ENCODE data around the gene OR56A3.

OR56A3 gene

GRCh38 chr11:5983443-5983842 lies 41.4 kb downstream of the OR56A3 start:
- DNase-seq = no peak

- DNase-seq = no peak
Measured at GRCh38 chr11:5986885-5987284, 44.8 kb downstream of the OR56A3 start, which contains the start of gene OR52L1. Gene OR52L1 (minus strand): TSS chr11:5986985. CDS start chr11:5986930, 55 bp downstream.

- no peak for DNase-seq
Measured at GRCh38 chr11:5989203-5989602, 47.2 kb downstream of the OR56A3 start.

DNA sequence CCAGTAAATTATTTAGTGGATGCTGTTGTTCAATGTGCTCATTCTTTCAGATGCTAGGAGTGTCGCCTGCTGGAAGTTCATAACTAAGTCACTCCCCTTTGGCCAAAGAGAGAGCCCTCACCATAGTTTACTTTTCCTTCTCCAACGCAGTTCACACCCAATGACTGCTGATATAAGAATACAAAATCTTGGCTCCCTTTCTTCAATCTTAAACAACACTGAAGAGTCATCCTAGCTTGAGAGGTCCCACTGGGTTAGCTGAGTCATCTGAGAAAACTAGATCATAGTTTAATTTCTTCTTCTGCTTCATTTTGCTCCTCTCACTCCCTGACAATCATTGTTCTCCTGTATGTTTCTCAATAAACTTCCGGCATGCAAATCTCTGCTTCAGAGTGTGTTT lies 50.1 kb downstream of the OR56A3 start:
- no peak for DNase-seq

DNA sequence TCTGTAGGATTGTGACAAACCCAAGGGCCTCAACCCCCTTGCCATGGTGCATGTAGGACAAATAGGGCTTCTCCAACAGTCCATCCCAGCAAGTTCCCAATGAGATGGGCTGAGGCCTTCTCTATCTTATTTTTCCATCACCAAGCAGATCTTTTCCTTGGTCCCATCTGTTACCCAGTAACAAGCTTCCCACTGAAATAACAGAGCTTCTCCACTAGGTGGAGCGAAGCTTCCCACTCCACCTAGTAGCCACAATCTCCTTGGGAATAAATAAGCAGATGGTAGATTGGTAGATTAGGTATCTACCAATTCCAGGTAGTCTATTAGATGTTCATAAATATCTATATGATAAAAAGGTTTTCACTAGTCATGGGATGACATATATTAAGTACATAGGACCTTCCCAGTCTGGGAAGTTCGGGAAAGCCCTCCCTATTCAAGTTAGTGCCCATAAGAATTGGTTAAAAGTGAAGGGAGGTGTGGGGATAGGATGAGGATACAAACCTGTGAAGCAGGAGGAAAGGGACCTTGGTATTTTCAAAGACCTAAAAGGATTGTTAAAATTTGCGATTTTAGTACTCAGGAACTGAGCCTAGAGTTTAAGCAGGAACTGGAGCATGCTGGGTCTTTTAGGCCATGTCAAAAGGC lies 50.7 kb downstream of the OR56A3 start:
- no peak for DNase-seq

DNA sequence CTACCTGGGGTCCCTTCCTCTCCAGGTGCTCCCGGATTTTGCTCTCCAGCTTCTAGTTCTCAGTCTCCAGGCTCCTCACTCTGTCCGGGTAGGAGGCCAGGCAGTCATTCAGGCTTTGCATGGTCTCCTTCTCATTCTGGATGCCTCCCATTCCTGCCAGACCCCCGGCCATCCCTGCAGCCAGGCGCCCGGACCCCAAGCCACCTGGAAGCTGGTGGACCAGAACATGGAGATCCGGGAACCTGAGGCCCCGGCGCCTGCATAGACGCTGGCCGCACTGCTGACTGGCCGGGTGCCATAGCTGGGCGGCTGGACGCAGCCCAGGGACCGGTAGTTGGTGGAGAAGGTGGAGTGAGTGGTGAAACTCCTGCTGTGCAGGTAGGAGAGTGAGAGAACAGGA lies 52.7 kb downstream of the OR56A3 start:
- DNase-seq = no peak

Measured in right hindlimb (tissue), 1 donor.